ENCODE data around the gene ATP9B. TPM values are rescaled to one million over a fixed set of nuclear protein-coding genes. Genes with fewer than 3 reads are reported as not detected.

Gene ATP9B
- total RNA-seq, 1 donor from 2014 or later: 30.2 TPM

DNA sequence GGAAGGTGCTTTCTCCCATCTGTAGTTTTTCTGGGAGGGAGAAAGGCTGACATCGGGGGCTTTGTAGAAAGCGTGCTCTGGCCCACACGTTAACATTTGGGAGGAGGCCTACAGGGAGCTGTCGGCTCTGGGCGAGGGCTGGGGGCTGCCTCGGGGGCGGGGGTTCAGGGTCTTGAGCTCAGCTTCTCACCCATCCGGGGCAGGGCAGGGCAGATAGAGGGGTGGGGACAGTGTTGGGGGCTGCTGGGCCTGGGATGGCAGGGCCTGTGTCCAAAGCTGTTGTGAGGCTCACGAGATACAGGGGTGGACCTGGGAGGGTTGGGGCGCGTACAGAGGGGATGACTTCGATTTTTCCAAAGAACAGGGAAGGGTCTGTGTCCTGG lies 353.6 kb downstream of the ATP9B start:
- intact Hi-C loops (cut with micrococcal nuclease): no loop called here

DNA sequence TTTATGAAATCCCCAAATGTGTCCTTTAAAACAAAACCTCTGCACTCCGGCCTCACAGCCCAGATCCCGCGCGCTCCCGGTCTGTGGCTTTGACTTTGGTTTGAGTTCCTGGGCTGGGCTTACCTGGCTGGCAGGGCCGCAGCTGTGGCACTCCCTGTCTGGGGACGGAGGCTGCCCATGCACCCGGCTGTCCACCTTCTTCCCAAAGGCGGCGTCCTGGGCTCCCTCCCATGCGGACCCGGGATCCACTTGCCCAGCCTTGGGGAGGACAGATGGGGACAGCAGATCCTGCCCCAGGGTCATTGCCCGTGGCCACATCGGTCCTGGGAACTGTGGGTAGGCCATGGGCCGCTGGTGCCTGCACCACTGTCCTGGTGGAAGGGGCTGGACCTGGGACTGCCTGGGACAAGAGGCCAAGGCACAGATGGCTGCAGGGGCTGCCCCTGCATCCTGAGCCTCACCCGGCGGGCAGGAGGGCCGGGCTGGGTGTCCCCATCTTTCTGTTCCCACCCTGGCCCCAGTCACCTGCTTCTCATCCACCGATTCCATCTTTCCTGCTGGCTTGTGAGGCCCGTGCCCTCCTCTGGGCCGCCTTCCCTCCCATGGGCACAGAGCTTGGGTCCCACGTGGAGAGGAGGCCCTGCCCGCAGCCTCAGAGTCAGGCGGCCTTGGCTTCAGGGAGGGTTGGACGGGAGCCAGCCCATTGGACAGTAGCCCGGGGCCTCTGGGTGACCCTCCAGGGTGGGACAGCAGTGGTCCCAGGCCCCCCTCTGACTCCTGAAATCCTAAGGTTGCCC lies 354.2 kb downstream of the ATP9B start:
- intact Hi-C loops (cut with micrococcal nuclease): no loop called here

DNA sequence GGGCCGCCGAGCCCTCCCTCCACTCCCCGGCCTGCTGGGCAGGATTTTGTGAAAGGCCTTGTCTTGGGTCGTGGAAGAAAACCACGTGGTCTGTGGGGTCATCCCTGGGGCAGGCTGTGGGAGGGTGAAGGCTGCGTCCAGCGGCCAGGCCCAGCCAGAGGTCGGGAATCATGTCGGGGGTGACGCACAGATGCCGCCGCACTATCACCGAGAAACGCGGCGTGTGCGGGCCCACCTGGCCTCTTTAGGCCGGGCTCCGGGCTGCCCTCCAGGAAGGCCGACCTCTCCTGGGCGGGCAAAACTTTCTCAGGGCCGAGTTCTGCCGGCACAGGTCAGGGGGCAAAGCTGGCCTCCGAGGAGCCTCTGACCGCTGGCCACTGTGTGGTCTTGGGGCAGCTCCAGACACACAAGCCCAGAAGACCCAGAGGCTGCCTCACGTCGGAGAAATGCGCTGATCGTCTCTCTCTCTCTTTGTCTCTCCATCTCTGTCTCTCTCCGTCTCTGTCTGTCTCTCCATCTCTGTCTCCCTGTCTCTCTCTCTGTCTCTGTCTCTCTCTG lies 354.9 kb downstream of the ATP9B start:
- intact Hi-C loops (cut with micrococcal nuclease): no loop called here

DNA sequence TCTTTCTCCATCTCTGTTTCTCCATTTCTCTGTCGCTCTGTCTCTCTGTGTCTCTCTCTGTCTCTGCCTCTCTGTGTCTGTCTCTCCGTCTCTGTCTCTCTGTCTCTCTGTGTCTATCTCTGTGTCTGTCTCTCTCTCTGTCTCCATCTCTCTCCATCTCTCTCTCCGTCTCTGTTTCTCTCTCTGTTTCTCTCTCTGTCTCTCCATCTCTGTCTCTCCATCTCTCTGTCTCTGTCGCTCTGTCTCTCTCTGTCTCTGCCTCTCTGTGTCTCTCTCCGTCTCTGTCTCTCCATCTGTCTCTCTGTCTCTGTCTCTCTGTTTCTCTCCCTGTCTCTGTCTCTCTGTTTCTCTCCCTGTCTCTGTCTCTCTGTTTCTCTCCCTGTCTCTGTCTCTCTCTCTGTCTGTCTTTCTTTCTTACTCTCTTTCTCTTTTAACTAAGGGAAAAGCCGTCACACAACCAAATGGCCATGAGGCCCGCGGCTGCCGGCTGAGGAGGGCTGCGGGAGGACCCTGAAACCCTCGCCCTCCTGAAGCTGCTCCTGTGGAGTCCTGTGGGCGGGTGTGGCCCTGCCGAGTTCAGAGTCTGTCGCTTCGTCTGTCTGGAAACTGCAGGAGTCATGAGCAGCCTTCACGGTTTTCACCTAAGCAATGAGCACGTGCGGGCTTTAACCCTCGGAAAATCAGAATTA lies 355.8 kb downstream of the ATP9B start:
- intact Hi-C loops (cut with micrococcal nuclease): no loop called here

DNA sequence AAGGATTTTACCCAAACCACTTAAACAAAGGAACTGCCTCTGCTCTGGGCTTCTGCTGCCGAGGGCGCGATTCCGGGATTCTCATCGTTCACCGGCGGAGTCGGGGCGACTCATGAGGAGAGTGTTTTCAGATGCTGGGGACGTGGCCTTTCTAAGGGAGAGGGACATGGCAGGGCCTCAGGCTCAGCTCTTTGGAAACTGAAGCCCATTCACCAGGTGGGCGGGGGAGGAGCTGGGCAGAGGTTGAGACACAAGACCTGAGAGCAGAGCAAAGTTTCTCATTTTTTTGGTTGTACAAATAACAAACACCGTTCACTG lies 356.3 kb downstream of the ATP9B start:
- intact Hi-C loops (cut with micrococcal nuclease): no loop called here

DNA sequence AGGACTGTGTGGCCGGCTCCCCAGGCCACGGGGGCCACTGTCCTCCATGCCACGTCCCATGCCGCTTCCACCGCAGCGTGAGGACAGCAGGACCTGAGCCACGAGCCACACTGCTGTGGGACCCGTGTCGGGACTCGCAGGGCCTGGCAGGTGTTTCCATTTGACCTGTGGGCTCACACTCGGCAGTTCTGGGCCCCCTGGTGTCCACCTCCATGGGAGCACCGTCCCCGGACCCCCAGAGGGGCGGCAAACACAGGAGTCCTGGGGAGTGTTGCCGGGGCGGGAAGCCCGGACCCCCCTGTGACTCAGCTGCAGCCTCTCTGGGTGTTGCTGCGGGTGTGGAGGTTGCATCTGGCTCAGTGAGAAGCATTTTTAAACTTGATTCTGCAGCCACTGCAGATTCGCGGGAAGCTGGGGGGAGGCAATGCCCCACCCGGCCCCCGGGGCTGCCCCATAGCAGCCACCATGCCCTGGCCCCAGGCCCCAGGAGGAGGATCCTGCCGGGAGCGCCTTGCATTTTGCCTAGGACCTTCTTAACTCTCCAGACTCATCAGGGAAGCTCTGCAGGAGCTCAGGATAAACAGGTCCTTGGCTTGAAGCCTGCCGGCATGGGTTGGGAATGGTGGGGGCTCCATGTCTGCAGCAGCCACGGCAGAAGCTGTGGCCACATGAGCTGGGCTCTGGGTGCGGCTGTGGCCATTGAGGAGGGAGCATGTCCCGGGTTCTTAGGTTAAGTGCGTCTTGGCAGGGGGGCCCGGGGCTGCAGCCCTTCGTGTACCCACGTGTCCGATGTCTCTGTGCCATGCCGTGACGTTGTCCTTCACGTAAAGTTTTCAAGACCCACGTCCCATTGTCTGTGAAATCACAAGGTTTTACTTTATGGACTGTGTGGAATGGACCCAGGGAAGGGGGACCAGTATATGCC lies 357.4 kb downstream of the ATP9B start:
- intact Hi-C loops (cut with micrococcal nuclease): no loop called here

DNA sequence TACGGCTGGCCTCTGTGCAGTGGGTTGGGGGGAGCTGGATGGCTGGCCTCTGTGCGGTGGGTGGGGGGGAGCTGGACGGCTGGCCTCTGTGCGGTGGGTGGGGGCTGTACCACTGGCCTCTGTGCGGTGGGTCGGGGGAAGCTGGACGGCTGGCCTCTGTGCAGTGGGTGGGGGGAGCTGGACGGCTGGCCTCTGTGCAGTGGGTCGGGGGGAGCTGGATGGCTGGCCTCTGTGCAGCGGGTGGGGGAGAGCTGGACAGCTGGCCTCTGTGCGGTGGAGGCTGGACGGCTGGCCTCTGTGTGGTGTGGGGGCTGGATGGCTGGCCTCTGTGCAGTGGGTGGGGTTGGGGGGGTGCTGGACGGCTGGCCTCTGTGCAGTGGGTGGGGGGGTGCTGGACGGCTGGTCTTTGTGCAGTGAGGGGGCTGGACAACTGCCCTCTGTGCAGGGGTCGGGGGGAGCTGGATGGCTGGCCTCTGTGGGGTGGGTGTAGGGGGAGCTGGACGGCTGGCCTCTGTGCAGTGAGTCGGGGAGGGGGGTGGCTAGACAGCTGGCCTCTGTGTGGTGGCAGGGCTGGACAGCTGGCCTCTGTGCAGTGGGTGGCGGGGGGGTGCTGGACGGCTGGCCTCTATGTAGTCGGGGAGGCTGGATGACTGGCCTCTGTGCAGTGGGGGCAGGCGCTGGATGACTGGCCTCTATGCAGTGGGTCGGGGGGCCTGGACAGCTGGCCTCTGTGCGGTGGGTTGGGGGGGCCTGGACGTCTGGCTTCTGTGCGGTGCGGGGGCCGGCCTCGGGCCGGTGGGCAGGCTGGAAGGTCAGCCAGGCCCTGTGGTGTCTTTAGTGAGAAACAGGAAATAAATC lies 358.4 kb downstream of the ATP9B start:
- intact Hi-C loops (cut with micrococcal nuclease): no loop called here

Other genes starting within 250 kb of the ATP9B start
- not detected in 2 replicates for gene SALL3, start 89.6 kb upstream of the ATP9B start, total RNA-seq

Measured in T-helper 2 cell treated with Interferon-gamma antibody and Interleukin-4, amounts not matched to agents 100 ng/mL and 5 ng/mL, for 36 hours (primary cell).